Suppressor macrophage (primary cell): Measurements from ENCODE around the gene SGCD.

ENCODE experiments used
- DNase-seq, 4 experiments: peaks; one replicate each; pipeline ENCODE4 v3.0.0-alpha.2; 2020 to 2022

SGCD gene

DNA sequence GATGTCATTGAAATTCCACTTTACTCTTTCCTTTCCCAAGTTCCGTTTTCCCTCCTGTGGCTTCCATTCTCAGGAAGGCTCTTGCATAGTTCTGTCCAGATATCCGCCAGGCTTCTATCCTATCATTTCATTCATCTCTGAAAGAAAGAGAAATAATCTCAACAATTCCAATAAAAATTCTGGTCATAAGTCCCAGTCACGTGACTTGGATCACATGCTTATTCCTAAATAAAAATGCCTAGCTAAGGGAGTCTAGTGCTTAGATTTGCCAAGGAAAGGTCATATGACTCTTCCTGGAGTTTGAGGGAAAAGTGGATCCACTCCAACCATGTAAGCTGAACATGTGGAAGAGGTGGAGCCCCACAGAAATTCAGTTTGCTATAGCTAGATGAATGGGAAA lies 377.2 kb downstream of the SGCD start:
- no peak for DNase-seq

DNA sequence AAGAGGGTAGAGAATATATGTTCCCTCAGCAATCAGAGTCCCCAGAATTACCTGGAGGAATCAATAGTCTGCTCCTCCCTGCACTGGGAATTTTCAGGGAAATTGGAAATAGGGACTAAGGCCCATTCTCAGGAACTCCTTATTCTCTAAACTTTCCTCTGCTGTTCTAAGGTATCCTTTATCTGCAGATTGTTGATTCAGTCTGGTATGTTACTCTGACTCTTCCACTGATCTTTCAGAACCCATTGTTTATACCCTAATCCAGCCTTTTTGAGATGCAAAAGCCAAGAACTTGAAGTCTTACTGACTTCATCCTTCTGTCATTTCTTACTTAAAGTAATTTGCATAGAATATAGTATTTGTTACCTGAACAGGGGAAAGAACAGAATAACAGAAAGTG lies 379.7 kb downstream of the SGCD start:
- DNase-seq: no peak

DNA sequence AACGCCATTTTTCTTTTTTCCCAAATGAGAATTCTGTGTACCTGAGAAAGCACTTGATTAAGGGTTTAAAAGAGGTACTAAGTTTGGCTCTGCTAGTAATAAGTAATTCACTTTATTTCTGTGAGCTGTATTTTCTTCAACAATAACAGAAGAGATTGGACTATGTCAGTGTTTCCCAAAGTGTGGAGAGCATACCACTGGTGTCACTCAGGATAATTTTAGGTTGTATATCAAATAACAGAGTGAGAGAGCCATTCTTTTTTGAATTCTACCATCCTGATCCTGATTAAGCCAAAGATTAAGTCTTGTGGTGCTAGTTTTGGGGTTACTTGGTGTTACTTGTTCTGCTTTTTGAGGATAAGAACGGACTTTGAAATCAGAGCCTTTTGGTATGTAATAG lies 380.8 kb downstream of the SGCD start:
- no peak for DNase-seq

DNA sequence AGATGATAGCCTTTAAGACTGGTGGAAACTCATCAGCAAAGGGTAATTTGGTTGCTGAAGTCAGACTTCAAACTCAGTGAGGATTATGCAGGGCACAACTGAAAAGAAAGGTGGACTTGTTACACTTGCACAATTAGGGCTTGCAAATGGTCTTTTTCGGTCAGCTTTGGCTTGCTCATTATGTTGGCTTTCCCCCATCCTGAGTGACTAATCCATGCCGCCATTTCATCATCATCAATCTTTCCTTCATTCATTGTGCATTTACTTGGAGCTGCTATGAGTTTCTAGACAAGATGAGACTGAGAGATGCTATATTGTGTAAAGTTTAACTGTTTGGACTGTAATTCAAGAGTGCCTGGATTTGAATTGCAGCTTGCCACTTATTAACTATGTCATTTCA lies 388.3 kb downstream of the SGCD start:
- no peak for DNase-seq

DNA sequence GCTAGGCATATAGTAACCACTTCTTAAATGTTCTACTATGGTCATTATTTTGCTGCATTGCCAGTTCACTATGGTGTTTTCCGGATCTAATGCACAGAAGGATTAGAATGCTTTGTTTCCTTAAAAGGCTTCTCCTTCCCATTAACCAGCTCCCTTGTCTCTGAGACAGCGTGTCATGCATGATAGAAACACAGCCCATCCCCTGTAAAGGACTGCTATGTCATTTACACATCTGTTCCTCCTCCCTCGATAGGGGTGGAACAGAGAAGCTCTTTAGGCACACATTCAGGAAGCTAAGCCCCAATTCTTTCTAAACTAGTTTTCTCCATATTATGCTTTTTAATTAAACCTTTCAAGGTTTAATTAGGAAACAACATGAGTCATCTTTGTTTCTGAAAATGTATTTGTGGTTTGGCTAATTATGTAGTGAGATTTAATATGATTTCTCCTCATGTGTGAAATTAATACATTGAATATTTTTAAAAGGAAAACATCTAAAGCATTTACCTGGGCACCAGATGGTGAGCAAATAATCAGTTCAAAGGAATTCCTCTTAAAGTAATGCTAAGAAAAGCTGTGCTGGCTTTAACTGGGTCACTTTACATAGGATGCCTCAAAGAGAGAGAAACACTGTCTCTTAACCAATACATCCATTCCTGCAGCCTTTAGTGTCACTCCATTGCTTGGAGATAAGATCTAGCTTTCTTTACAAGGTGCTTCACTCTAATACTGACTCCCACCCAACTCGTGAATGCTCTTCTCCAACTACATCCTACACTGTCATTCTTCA lies 389.8 kb downstream of the SGCD start:
- DNase-seq: no peak

GRCh38 chr5:156718985-156719384 lies 392.0 kb downstream of the SGCD start:
- DNase-seq: no peak

GRCh38 chr5:156722358-156722757 lies 395.4 kb downstream of the SGCD start:
- no peak for DNase-seq

GRCh38 chr5:156735477-156735876 lies 408.5 kb downstream of the SGCD start:
- DNase-seq: no peak

- DNase-seq: no peak
Measured at GRCh38 chr5:156741516-156741915, 414.6 kb downstream of the SGCD start.

GRCh38 chr5:156753846-156754245 lies 426.9 kb downstream of the SGCD start:
- no peak for DNase-seq

DNA sequence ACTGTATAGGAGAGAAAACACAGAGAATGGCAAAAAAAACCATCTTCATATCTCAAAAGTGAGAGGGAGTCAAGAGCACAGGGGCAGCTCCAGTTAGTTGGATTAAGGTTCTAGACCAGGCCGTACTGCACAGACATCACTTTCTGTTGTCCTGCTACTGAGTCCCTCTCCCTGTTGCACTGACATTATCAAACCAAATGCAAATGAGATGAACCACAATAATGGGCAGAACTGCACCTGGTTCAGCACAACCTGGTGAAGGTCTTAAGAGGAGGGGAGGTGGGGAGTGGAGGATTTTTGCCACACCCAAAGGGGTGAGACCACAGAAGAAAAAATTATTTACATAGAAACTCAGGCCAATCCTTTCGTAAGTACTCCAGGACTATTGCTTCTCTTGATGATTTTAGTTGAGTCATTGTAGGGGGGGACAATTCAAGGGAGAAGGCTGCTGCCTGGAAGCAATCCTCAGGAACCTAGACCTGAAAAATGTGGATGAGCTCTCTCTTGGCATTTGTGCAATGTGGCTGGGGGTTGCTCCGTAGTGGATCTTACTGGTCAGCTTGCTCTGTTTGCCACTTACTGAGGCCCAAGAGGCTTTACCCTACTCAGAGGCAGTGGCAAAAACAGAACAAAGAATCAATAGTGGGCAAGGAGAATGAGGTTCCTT lies 428.6 kb downstream of the SGCD start:
- DNase-seq: no peak

DNA sequence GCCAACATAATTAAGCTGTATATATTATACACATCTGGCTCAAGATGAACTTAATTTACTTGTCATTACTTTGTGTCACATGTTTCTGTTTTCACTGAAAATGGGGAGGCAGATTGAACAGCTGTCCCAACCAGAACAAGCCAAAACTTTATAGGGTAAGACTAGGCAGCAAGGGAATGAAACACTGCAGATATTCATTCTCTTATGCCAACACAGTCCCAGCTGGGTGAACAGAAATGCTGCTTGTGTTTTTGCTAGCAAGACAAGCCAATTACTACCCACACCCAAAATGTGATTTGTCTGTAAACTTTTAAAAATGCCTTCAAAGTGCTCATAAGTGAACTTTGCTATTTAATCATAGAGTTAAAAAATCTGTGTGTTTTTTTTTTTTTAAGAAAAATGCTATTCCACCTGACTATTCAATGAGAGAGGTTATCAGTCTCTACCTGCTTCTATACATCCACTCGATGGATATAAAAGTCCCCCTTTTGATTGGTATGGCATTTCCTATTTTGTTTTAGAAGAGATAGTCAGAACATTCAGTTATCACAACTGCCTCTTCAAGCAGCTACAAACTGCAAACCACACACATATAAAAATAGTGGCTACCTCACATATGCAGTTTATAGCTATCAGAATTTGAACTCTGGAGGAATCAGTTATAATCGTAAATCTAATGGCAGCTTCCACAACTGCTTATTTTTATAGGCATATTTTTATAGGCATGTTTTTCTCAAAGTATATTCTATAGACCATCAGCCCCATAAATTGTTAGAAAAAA lies 431.2 kb downstream of the SGCD start:
- no peak for DNase-seq

DNA sequence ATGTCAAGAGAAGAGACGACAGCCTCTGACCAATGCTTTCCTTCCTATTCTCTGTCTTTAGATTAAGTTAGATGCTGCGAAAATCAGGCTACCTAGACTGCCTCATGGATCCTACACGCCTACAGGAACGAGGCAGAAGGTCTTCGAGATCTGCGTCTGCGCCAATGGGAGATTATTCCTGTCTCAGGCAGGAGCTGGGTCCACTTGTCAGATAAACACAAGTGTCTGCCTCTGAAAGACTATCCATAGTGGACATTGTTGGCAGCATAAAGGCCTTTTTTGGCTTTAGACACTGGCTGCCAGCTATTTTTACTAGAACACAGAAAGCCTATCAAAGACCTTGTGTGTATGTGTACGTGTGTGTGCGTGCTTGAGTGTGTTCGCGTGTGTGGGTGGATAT lies 432.2 kb downstream of the SGCD start:
- DNase-seq: no peak

DNA sequence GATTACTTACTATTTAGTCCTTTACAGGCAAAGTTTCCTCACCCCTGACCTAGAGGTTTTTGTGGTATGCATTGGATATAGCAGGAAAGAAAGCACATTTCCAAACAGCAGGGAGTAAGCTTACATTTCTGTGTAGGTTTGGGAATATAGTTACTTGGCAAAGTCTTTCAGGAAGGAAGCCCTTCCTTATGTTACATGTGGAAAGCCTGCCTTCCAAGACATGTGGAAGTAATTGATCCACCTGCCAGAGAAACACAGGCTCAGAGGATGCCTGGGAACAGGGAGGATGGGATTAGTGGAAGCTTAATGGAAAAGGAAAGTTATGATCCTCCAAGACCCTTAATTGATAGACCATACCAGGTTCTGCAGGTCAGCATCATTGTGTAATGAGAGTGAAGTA lies 435.8 kb downstream of the SGCD start:
- DNase-seq: no peak

- no peak for DNase-seq
Measured at GRCh38 chr5:156764176-156764971, 437.4 kb downstream of the SGCD start.

GRCh38 chr5:156774273-156774672 lies 447.3 kb downstream of the SGCD start:
- no peak for DNase-seq

DNA sequence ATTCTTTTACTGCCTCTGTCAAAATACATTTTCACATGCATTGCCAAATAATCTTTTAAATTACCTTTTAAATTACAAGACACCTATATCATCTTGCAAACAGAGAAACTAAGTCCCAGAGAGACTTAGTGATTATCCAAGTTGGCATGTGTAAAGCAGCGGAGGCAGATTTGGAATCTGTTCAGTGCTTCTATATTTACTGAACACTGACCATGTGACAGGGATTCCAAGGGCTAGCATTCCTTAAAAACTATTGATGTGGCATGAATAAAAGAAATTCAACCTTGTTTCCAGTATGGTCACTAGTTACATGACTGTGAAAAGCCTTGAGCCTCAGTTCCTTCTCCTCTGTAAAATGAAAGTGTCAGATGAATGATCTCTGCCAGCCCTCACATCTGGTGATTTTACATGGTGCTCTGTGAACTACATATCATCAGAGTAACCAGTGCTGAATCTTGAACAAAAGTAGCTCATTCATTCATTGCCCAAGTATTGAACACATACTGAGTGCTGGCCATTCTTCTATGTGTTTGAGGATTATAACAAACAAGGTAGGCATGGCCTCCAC lies 451.3 kb downstream of the SGCD start:
- DNase-seq: no peak

DNA sequence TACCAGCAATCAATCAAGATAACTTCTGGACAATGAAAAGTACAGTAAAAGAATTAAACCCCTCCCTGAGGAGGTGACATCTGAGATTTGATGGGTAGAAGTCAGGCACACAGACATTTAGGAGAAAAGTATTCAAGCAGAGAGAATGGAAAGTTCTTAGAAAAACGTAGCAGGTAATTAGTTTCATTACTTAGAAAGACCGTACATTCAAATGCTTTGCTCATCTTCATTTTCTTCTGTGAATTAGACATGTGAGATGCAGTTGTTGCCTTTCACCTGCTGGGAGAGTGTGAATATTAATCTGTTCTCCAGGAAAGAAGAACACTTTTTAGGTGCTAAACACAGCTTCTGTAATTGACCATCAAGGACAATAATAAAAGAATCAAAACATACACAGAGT lies 451.8 kb downstream of the SGCD start:
- DNase-seq: no peak

DNA sequence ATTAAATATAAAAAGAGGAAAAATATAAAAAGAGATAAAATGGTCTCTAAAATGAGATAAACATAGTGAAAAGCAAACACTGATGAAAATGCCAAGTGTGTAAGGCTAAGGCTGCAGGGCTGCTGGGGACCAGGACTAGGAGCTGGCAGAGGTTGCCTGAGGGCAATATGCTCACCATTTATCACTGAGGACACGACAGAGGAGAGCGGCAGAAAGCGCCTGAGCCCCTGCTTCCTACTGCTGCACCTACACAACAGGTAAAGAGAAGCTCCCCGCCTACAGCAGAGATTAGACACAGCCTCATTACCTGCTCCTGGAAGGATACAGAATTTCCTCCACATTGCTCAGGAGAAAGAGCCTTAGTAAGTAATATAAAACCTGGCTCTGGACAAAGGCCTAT lies 452.5 kb downstream of the SGCD start:
- no peak for DNase-seq

GRCh38 chr5:156783092-156783491 lies 456.1 kb downstream of the SGCD start:
- no peak for DNase-seq

DNA sequence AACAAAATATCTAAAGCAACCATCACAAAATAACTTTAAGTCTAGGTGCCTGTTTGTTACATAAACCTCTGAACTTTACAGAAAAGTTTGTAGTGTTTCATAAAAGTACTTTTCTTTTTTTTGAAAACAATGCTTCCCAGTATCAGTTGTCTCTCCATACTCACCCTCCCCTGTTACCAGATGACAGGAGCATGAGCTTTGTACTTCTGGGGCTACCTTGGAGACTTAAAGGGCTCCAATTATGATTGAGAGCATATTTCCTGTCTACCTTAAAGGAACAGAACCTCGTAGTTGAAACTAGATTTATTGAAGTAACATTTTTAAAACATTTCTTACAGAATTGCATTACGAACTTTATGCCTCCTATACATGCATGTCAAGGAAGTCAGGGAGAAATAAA lies 467.7 kb downstream of the SGCD start:
- DNase-seq: no peak

DNA sequence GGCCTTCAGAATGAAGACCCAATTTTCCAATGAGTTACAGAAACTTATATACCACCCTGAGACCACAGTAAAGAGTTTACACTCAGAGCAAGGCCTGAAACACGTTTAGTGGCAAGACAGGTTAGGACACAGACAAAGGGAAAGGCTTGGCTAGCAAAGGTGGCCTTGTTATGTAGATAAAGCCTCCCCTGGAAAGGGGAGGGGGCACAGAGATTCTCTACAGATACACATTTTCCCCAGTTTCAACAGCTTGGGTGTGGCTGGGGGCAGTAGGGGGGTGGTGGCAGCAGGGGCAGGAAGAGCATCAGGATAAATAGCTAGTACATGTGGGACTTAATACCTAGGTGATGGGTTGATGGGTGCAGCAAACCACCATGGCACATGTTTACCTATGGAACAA lies 471.2 kb downstream of the SGCD start:
- no peak for DNase-seq

DNA sequence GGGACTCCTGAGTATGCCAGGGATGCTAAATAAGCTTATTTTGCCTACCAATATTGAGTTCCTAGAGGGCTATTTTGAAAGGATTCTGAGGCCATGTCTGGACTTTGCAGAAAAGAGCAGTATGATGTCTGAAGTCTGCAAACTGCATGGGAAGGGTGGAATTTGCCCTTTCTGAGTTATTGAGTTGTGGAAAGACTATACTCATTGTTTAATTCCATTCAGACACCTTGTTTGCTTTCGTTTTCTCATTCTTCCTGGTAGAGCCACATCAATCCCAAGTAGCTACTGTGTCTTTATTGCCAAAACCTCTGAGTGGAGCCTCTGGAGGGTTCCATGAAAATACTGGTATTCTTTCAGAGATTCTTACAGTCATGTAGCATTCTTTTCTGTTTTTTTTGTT lies 472.2 kb downstream of the SGCD start:
- no peak for DNase-seq
